CD4-positive, alpha-beta T cell treated with Interferon alpha-2 for 1 hour (primary cell): Measurements from ENCODE around the gene DOP1A.

Source experiments
- DNase-seq, 2 donors: peaks; one replicate each; pipeline ENCODE4 v3.0.0-alpha.2; 2020 to 2022

Gene DOP1A

GRCh38 chr6:83072726-83073125 is 5.3 kb downstream of the DOP1A start:
- DNase-seq, result no peak

- DNase-seq, result no peak
These were observed 6.1 kb downstream of the DOP1A start for GRCh38 chr6:83073615-83074014.

GRCh38 chr6:83083476-83083875 is 16.0 kb downstream of the DOP1A start:
- DNase-seq, result no peak

- no peak for DNase-seq
These were observed 19.3 kb downstream of the DOP1A start for GRCh38 chr6:83086751-83087150.

- no peak for DNase-seq
These were observed 25.4 kb downstream of the DOP1A start for GRCh38 chr6:83092756-83093399.

- no peak for DNase-seq
These were observed 29.3 kb downstream of the DOP1A start for GRCh38 chr6:83096791-83097190.

- DNase-seq, result no peak
These were observed 29.7 kb downstream of the DOP1A start for GRCh38 chr6:83097204-83097603.

GRCh38 chr6:83097675-83098074 is 30.2 kb downstream of the DOP1A start:
- no peak for DNase-seq

GRCh38 chr6:83098589-83098988 is 31.1 kb downstream of the DOP1A start:
- DNase-seq, result no peak

GRCh38 chr6:83108378-83108777 is 40.9 kb downstream of the DOP1A start:
- DNase-seq, result no peak

GRCh38 chr6:83113258-83113657 is 45.8 kb downstream of the DOP1A start:
- no peak for DNase-seq

GRCh38 chr6:83114164-83114563 is 46.7 kb downstream of the DOP1A start:
- DNase-seq, result no peak

- DNase-seq, result no peak
These were observed 50.3 kb downstream of the DOP1A start for GRCh38 chr6:83117802-83118201.

- no peak for DNase-seq
These were observed 52.4 kb downstream of the DOP1A start for GRCh38 chr6:83119742-83120300.

GRCh38 chr6:83124553-83124952 is 57.1 kb downstream of the DOP1A start:
- DNase-seq, result no peak

- no peak for DNase-seq
These were observed 58.0 kb downstream of the DOP1A start for GRCh38 chr6:83125425-83125824.

GRCh38 chr6:83126223-83126622 is 58.8 kb downstream of the DOP1A start:
- DNase-seq, result no peak

GRCh38 chr6:83126807-83127206 is 59.3 kb downstream of the DOP1A start:
- DNase-seq, result no peak

GRCh38 chr6:83127258-83127657 is 59.8 kb downstream of the DOP1A start:
- no peak for DNase-seq

GRCh38 chr6:83127976-83128375 is 60.5 kb downstream of the DOP1A start:
- no peak for DNase-seq

- DNase-seq, result no peak
These were observed 64.7 kb downstream of the DOP1A start for GRCh38 chr6:83132121-83132520.

- no peak for DNase-seq
These were observed 70.7 kb downstream of the DOP1A start for GRCh38 chr6:83138118-83138722.

GRCh38 chr6:83138758-83139157 is 71.3 kb downstream of the DOP1A start:
- no peak for DNase-seq

GRCh38 chr6:83151114-83151513 is 83.6 kb downstream of the DOP1A start:
- DNase-seq, result no peak

GRCh38 chr6:83152913-83153312 is 85.4 kb downstream of the DOP1A start:
- DNase-seq, result no peak
